Hepatocyte (in vitro differentiated cells): ENCODE measurements around the gene IRF2BP1.

Experiments
- CTCF ChIP-seq: fragments of 200-600 bp; sonication (generic); IDR thresholded peaks from 2 replicates; pipeline ENCODE4 v1.5.1; 2016; ENCODE audit warnings: antibody characterized with exemption, mild to moderate bottlenecking; ENCODE audit not compliant: poor library complexity
- EZH2 ChIP-seq: fragments of 200-600 bp; sonication (generic); IDR thresholded peaks from 2 replicates; pipeline ENCODE4 v1.6.1; 2016; ENCODE audit warnings: antibody characterized with exemption, mild to moderate bottlenecking, borderline replicate concordance
- EZH2phosphoT487 ChIP-seq: fragments of 200-600 bp; sonication (generic); IDR thresholded peaks from one replicate; pipeline ENCODE4 v1.6.1; 2018; ENCODE audit warnings: antibody characterized with exemption, mild to moderate bottlenecking, low read depth, moderate library complexity; ENCODE audit not compliant: unreplicated experiment, severe bottlenecking

- TF ChIP-seq CTCF (no peak), EZH2phosphoT487 (no peak), EZH2 (no peak)
These were observed 11.4 kb upstream of the IRF2BP1 start for GRCh38 chr19:45897261-45897812.
